Lower leg skin (tissue), 3 donors: ENCODE data around the gene PTDSS2.

Source experiments
- CTCF ChIP-seq, 3 donors: fragments of 450-650 bp; IDR thresholded peaks; one replicate each; pipeline ENCODE4 v1.5.1; 2016; ENCODE audit warnings: antibody characterized with exemption in 3 of 3, mild to moderate bottlenecking in 3 of 3, moderate library complexity in 2 of 3
- POLR2A ChIP-seq, 2 donors: fragments of 450-650 bp; IDR thresholded peaks; one replicate each; pipeline ENCODE4 v1.6.1; 2016 to 2017; ENCODE audit warnings: antibody characterized with exemption in 2 of 2, mild to moderate bottlenecking in 1 of 2, moderate library complexity in 1 of 2

GRCh38 chr11:498297-499181 is 48.5 kb downstream of the PTDSS2 start:
- TF ChIP-seq POLR2A (IDR thresholded peaks at IDR 0.05) (no peak), CTCF (IDR thresholded peaks at IDR 0.05) (no peak)
